HepG2 (cell line): Measurements from ENCODE around the gene CADPS2. TPM values are rescaled to one million over a fixed set of nuclear protein-coding genes. Genes with fewer than 3 reads are reported as not detected.

Experiments used
- MTA3 ChIP-seq: sonication (generic); formaldehyde crosslinking; IDR thresholded peaks from 2 replicates; pipeline ENCODE4 v1.4.0; 2020; ENCODE audit warnings: missing genetic modification reagents
- TCF7L2 ChIP-seq: IDR thresholded peaks from 2 replicates; pipeline ENCODE4 v1.6.1; 2011; ENCODE audit warnings: mild to moderate bottlenecking, low read depth, low read length, moderate library complexity
- ZBTB1 ChIP-seq: sonication (generic); formaldehyde crosslinking; IDR thresholded peaks from 2 replicates; pipeline ENCODE4 v1.4.0; 2020; ENCODE audit warnings: missing genetic modification reagents, borderline replicate concordance
- ZFP1 ChIP-seq: IDR thresholded peaks from 2 replicates; pipeline ENCODE4 v1.6.1; 2016
- ZFP82 ChIP-seq: sonication (generic); formaldehyde crosslinking; IDR thresholded peaks from 2 replicates; pipeline ENCODE4 v1.5.1; 2020; ENCODE audit warnings: mild to moderate bottlenecking, missing genetic modification reagents, borderline replicate concordance
- ZNF143 ChIP-seq: sonication (generic); formaldehyde crosslinking; IDR thresholded peaks from 2 replicates; pipeline ENCODE4 v1.4.0; 2020; ENCODE audit warnings: missing genetic modification reagents
- ZNF24 ChIP-seq: fragments of 450-650 bp; IDR thresholded peaks from 2 replicates; pipeline ENCODE4 v1.6.1; 2017; ENCODE audit warnings: antibody characterized with exemption, mild to moderate bottlenecking
- ZNF737 ChIP-seq: sonication (generic); formaldehyde crosslinking; IDR thresholded peaks from 2 replicates; pipeline ENCODE4 v1.5.0; 2020; ENCODE audit warnings: missing genetic modification reagents, mild to moderate bottlenecking, borderline replicate concordance
- ZNF790 ChIP-seq: sonication (generic); formaldehyde crosslinking; IDR thresholded peaks from 2 replicates; pipeline ENCODE4 v1.8.0; 2022; ENCODE audit warnings: missing genetic modification reagents, mild to moderate bottlenecking, borderline replicate concordance
- polyA plus RNA-seq, 8 experiments: library from polyadenylated mRNA; depleted of rRNA in 3 of 8; stranded (reverse) in 7 of 8; unstranded in 1 of 8; fragments of >200 nt; fragmentation: Illumina TruSeq in 4 of 8; extraction: Trizol in 4 of 8; gene quantifications; 2 replicates each; pipeline versions ENCODE4 v1.2.1 to v1.2.3, GENCODE V29; 2011 to 2016; ENCODE audit warnings: low read depth in 4 of 8, missing spikeins in 1 of 8, mixed read lengths in 1 of 8; ENCODE audit not compliant: insufficient read depth in 1 of 8
- total RNA-seq, 5 experiments: library from RNA; depleted of rRNA; stranded (reverse); fragments of >200 nt; fragmentation: Illumina TruSeq; extraction: Trizol; gene quantifications; 2 replicates each; pipeline ENCODE4 v1.2.3, GENCODE V29; 2016; ENCODE audit warnings: low read depth in 1 of 5
- TF ChIP-seq, protein P1 (sequence below): sonication (generic); formaldehyde crosslinking; IDR thresholded peaks from 2 replicates; pipeline ENCODE4 v1.4.0; 2020; ENCODE audit warnings: mild to moderate bottlenecking, missing genetic modification reagents
- TF ChIP-seq, protein P2 (sequence below): sonication (generic); formaldehyde crosslinking; IDR thresholded peaks from 2 replicates; pipeline ENCODE4 v1.4.0; 2020; ENCODE audit warnings: missing genetic modification reagents
- TF ChIP-seq, protein P3 (sequence below): sonication (generic); formaldehyde crosslinking; IDR thresholded peaks from 2 replicates; pipeline ENCODE4 v1.8.1; 2023; ENCODE audit warnings: mild to moderate bottlenecking, missing genetic modification reagents

The CADPS2 gene
- total and polyA plus RNA-seq, 2 of the 13 experiments (the other 11 are each of a cell fraction or from before 2014, with no cell fraction given): 17.6 to 43.8 TPM

DNA sequence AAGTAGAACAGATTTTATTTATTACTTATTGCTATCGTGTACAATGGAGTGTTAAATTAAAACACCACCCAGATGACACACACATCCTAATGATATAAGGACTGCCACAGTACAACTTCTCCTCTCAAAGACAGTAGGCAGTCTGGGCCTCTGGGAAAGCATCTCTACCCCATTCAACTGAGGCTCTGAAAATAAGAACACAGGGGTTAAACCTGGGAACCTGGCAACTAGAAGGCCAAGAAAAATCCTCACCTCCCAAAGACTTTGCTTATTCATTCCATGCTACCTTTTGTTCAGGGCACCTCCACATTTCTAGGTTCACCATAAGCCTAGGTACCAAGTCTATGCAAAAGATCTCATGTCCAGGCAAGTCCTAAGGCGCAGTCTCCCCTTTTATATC, 456.3 kb downstream of the CADPS2 start (continued):
- TF ChIP-seq, protein P1, sequence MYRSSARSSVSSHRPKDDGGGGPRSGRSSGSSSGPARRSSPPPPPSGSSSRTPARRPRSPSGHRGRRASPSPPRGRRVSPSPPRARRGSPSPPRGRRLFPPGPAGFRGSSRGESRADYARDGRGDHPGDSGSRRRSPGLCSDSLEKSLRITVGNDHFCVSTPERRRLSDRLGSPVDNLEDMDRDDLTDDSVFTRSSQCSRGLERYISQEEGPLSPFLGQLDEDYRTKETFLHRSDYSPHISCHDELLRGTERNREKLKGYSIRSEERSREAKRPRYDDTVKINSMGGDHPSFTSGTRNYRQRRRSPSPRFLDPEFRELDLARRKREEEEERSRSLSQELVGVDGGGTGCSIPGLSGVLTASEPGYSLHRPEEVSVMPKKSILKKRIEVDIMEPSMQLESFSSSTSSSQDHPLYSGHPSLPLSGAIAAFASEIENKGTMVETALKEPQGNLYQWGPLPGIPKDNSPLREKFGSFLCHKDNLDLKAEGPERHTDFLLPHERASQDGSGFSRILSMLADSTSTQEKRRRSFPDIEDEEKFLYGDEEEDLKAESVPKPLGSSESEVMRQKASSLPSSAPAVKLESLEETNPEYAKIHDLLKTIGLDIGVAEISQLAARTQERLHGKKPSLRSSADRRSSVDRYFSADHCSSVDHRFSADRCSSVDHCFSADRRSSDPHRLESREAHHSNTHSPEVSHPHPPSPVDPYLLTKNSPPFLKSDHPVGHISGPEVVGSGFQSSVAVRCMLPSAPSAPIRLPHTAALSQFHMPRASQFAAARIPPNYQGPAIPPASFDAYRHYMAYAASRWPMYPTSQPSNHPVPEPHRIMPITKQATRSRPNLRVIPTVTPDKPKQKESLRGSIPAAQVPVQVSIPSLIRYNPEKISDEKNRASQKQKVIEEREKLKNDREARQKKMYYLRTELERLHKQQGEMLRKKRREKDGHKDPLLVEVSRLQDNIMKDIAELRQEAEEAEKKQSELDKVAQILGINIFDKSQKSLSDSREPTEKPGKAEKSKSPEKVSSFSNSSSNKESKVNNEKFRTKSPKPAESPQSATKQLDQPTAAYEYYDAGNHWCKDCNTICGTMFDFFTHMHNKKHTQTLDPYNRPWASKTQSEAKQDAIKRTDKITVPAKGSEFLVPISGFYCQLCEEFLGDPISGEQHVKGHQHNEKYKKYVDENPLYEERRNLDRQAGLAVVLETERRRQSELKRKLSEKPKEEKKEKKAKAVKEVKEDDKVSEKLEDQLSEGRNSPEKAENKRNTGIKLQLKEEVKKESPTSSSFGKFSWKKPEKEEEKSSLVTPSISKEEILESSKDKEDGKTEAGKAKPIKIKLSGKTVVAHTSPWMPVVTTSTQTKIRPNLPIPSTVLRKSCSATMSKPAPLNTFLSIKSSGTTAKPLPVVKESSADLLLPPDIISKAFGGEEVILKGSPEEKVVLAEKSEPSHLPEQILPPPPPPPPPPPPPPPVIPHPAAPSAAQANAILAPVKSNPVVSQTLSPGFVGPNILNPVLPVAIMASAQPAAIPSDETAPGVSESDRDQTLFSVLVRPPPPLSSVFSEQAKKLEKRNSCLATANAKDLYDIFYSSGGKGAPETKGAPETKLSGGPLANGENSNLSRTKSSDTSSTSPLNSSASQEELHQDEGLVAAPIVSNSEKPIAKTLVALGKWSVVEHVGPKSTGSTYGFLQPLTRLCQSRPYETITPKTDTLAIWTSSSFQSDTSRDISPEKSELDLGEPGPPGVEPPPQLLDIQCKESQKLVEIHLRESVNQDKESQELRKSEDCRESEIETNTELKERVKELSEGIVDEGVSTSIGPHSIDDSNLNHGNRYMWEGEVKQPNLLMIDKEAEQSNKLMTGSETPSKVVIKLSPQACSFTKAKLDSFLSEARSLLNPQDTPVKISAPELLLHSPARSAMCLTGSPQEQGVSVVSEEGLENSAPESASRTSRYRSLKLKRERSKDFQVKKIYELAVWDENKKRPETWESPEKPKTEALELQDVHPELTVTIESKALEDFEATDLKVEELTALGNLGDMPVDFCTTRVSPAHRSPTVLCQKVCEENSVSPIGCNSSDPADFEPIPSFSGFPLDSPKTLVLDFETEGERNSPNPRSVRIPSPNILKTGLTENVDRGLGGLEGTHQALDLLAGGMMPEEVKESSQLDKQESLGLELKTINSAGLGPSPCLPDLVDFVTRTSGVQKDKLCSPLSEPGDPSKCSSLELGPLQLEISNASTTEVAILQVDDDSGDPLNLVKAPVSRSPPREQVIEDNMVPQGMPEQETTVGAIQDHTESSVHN (CRISPR knock-in tag): no peak
- no peak for TF ChIP-seq TCF7L2
- no peak for TF ChIP-seq ZFP82
- TF ChIP-seq, protein P2, sequence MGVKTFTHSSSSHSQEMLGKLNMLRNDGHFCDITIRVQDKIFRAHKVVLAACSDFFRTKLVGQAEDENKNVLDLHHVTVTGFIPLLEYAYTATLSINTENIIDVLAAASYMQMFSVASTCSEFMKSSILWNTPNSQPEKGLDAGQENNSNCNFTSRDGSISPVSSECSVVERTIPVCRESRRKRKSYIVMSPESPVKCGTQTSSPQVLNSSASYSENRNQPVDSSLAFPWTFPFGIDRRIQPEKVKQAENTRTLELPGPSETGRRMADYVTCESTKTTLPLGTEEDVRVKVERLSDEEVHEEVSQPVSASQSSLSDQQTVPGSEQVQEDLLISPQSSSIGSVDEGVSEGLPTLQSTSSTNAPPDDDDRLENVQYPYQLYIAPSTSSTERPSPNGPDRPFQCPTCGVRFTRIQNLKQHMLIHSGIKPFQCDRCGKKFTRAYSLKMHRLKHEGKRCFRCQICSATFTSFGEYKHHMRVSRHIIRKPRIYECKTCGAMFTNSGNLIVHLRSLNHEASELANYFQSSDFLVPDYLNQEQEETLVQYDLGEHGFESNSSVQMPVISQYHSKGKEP (CRISPR knock-in tag): no peak
- no peak for TF ChIP-seq MTA3
- TF ChIP-seq ZNF737: no peak
- no peak for TF ChIP-seq ZBTB1 (CRISPR knock-in tag)
- TF ChIP-seq ZNF143 (CRISPR knock-in tag): no peak
- TF ChIP-seq ZNF790 (CRISPR knock-in tag): no peak
- TF ChIP-seq ZFP1 (CRISPR knock-in tag): no peak
- TF ChIP-seq, protein P3, sequence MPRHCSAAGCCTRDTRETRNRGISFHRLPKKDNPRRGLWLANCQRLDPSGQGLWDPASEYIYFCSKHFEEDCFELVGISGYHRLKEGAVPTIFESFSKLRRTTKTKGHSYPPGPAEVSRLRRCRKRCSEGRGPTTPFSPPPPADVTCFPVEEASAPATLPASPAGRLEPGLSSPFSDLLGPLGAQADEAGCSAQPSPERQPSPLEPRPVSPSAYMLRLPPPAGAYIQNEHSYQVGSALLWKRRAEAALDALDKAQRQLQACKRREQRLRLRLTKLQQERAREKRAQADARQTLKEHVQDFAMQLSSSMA (CRISPR knock-in tag): no peak
- no peak for TF ChIP-seq ZNF24
